ENCODE measurements around the gene BAD. TPM values are rescaled to one million over a fixed set of nuclear protein-coding genes. Genes with fewer than 3 reads are reported as not detected.

BAD gene
- total and polyA plus RNA-seq, 11 donors: 41.5 to 123 (median 58.5) TPM

DNA sequence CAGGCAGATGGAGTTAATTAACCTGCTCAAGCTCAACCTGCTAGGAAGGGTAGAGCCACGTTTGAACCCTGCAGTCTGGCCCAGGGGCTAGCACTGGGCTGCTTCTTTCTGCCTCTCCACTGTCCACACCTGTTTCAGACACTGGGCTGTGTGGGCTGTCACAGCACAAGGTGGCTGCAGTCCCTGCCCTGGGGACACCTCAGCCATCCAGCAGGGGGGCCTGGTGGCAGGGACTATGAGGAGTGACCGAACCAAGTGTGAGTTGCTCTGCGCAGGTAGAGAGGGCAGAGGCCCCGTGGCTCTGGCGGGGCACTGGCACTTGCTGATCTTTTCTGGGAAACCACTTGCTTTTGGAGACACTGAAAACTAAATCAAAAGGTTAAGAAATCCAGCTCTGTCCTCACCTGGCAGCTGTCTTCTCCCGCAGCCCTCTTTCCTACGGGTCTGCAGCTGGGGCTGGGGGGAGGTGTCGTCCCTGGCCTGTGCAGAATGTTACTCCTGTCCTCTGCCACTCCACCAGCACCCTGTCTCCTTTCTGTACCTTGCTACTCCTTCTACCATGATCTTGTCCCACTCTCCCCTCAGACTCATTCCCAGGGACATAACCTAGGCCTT, 5.8 kb downstream of the BAD start:
- no peak for DNase-seq
- Histone ChIP-seq H3K4me3 (no peak overlapping the region), H3K4me1 (peaks cover 0 to 27% (median 12%) of the 10 kb centered on the region in 12 donors), H3K27me3 (no peaks in the 10 kb centered on the region), H3K36me3 (peaks cover 0 to 57% (median 41%) of the 10 kb centered on the region in 9 donors), H3K9me3 (no peaks in the 10 kb centered on the region), H3K27ac (no peak overlapping the region)
- 79 to 86% (median 85%) methylated on average over 8 of the region's 8 CpGs for WGBS, 4 donors
- ATAC-seq: no peak
- TF ChIP-seq, protein P1, sequence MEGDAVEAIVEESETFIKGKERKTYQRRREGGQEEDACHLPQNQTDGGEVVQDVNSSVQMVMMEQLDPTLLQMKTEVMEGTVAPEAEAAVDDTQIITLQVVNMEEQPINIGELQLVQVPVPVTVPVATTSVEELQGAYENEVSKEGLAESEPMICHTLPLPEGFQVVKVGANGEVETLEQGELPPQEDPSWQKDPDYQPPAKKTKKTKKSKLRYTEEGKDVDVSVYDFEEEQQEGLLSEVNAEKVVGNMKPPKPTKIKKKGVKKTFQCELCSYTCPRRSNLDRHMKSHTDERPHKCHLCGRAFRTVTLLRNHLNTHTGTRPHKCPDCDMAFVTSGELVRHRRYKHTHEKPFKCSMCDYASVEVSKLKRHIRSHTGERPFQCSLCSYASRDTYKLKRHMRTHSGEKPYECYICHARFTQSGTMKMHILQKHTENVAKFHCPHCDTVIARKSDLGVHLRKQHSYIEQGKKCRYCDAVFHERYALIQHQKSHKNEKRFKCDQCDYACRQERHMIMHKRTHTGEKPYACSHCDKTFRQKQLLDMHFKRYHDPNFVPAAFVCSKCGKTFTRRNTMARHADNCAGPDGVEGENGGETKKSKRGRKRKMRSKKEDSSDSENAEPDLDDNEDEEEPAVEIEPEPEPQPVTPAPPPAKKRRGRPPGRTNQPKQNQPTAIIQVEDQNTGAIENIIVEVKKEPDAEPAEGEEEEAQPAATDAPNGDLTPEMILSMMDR (IDR thresholded peaks at IDR 0.05): no peak
- no peak for TF ChIP-seq POLR2A (IDR thresholded peaks at IDR 0.05)
- intact Hi-C loops (cut with DNase I): no loop called here

DNA sequence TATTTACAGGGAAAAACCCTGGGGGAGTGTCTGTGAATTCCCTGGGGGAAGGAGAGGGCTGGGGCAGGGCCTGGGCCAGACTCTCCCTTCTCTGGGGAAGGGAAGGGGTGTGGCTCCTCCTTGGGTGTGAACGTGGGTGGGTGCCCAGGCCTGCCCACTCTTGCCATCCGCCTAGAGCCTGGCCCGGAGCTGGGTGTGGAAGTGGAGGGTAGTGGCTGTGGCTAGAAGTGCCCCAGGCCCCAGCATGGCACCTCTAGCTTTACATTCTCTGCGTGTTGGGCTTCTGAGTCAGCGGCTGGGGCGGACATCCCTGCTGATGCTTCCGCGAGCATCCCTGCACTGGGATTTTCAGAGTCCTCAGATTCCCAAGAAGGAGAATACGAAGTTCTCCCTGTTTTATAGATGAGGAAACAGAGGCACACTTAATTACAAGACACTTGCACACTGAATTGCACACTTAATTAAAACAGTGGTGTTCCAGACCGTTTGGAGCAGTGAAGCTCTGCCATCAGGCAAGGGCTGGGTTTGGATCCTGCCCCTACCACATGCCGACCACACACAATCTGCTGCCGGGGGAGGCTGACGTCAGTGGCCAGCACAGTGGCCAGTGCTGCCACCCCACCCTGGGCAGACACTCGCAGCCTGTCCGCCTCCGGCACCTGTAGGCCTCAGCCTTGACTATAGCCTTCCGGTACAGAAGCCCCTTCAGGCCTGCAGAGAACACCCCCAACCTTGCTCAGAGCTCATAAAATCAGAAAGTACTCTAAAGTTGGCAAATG, 7.6 kb downstream of the BAD start:
- intact Hi-C loops (cut with DNase I): no loop called here
- peaks cover 0 to 52% (median 36%) of the 10 kb centered on the region in 9 donors for H3K36me3 ChIP-seq
- H3K27me3 ChIP-seq: no peaks in the 10 kb centered on the region
- TF ChIP-seq POLR2A (IDR thresholded peaks at IDR 0.05): no peak
- TF ChIP-seq, protein P1 (IDR thresholded peaks at IDR 0.05): no peak
- no peaks in the 10 kb centered on the region for H3K9me3 ChIP-seq
- no peak overlapping the region for H3K4me3 ChIP-seq
- WGBS, 4 donors: 77 to 86% (median 80%) methylated on average over 16 to 17 of the region's 17 CpGs
- peaks cover 0 to 29% (median 12%) of the 10 kb centered on the region in 12 donors for H3K4me1 ChIP-seq
- H3K27ac ChIP-seq: no peak overlapping the region
- DNase-seq (no peak), ATAC-seq (no peak)

DNA sequence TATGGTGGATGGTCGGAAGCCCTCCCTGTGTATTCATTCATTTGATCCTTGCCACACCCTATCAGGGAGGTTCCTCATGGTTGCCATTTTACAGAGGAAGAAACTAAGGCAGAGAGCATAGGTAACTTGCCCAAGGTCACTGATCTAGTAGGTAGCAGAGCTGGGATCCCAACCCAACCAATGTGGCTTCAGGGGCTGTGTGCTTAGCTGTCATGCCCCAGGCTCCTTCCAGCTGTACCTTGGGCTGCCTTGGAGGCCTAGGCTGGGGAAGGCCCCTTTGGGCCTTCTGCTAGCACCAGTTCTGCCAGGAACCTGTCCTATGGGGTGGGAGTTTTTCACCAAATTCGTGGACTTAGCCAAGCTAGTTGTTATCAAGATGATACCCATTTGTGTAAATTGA, 8.6 kb downstream of the BAD start:
- TF ChIP-seq, protein P1 (IDR thresholded peaks at IDR 0.05): no peak
- no peak for TF ChIP-seq POLR2A (IDR thresholded peaks at IDR 0.05)
- Histone ChIP-seq H3K9me3 (no peaks in the 10 kb centered on the region), H3K27ac (no peak overlapping the region), H3K36me3 (peaks cover 0 to 43% (median 36%) of the 10 kb centered on the region in 9 donors), H3K4me1 (peaks cover 0 to 25% (median 11%) of the 10 kb centered on the region in 12 donors), H3K4me3 (no peak overlapping the region), H3K27me3 (no peaks in the 10 kb centered on the region)
- ATAC-seq: no peak
- intact Hi-C loops (cut with DNase I): loop anchor here in 1 of 10 donors (2.0 kb wide), 1 partner anchor 21 kb away; no protein-coding TSS in a partner anchor
- 87 to 96% (median 89%) methylated on average over 2 of the region's 2 CpGs for WGBS, 4 donors
- DNase-seq: no peak

All from heart left ventricle (tissue), 16 donors.